Adrenal gland (tissue), 5 donors: ENCODE results near the gene TMEM51.

Experiments used
- POLR2A ChIP-seq, 2 donors: fragments of 450-650 bp; IDR thresholded peaks; one replicate each; pipeline ENCODE4 v1.6.1; 2017; ENCODE audit warnings: antibody characterized with exemption in 2 of 2, mild to moderate bottlenecking in 2 of 2, moderate library complexity in 1 of 2
- TF ChIP-seq, protein P1 (sequence below), 6 experiments: fragments of 450-650 bp in 4 of 6; fragments of 200-600 bp in 2 of 6; sonication (generic) in 1 of 6; IDR thresholded peaks; 1 replicate in 5 of 6; 2 replicates in 1 of 6; pipeline versions ENCODE4 v1.5.1 to v1.8.0; 2016 to 2021; ENCODE audit warnings: antibody characterized with exemption in 6 of 6, mild to moderate bottlenecking in 2 of 6, moderate library complexity in 1 of 6
- donor health status: DM: no; HTN: no; CAD: no.

DNA sequence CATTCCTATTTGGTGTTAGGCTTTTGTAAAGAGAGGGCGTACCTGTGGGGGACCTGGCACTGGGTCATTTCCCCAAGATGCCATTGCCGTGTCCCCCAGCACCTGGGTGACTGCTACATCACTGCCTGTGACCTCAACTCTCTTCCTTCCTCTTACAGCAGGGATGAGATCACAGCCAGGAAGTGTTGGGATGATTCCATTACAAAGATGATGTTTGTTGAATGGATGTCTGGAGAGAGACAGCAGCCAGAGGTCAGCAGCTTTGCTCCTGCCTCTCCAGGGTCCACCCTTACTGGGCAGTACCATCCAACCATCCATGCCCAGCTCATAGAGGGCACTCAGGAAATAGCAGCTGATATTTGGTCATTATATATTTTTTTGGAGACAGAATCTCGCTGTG, 35.1 kb downstream of the TMEM51 start:
- no peak for TF ChIP-seq POLR2A (IDR thresholded peaks at IDR 0.05)
- TF ChIP-seq, protein P1, sequence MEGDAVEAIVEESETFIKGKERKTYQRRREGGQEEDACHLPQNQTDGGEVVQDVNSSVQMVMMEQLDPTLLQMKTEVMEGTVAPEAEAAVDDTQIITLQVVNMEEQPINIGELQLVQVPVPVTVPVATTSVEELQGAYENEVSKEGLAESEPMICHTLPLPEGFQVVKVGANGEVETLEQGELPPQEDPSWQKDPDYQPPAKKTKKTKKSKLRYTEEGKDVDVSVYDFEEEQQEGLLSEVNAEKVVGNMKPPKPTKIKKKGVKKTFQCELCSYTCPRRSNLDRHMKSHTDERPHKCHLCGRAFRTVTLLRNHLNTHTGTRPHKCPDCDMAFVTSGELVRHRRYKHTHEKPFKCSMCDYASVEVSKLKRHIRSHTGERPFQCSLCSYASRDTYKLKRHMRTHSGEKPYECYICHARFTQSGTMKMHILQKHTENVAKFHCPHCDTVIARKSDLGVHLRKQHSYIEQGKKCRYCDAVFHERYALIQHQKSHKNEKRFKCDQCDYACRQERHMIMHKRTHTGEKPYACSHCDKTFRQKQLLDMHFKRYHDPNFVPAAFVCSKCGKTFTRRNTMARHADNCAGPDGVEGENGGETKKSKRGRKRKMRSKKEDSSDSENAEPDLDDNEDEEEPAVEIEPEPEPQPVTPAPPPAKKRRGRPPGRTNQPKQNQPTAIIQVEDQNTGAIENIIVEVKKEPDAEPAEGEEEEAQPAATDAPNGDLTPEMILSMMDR (IDR thresholded peaks at IDR 0.05): no peak
